GM20000 (cell line): ENCODE data around the gene KREMEN1.

Experiments
- DNase-seq: peaks from one replicate; pipeline ENCODE4 v3.0.0; 2012; ENCODE audit warnings: low spot score
- CTCF ChIP-seq: IDR thresholded peaks from 2 replicates; pipeline ENCODE4 v1.5.1; 2012; ENCODE audit warnings: mild to moderate bottlenecking, control low read depth; ENCODE audit errors: extremely low read depth, missing control alignments

KREMEN1 gene

DNA sequence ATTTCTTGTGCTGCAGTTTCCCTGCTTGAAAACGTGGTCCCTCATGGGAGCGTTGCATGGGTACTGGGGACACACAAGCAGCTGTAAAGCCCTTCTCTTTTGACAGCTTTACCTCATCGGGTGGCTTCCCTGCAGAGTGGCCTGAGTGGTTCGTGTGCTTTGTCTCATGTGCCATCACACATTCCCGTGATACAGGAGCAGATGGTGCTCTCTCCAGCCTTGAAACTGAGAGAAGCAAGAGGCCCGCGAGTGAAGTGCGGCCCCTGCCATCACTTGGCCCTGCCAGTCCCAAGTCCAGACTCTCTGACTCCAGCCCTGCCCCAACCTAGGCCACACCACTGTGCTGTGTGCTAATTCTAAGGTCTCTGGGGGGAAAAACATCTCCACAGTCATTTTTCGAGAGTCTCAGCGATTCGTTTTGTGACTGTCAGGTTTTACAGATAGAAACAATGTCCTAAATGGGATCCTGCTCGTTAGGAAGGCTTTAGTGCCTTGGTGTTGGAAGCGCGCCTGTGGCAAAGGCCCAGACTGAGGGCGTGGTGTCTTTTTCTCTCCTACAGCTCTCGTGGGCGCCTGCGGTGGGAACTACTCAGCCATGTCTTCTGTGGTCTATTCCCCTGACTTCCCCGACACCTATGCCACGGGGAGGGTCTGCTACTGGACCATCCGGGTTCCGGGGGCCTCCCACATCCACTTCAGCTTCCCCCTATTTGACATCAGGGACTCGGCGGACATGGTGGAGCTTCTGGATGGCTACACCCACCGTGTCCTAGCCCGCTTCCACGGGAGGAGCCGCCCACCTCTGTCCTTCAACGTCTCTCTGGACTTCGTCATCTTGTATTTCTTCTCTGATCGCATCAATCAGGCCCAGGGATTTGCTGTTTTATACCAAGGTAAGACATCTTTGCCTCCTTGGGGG lies 64.2 kb downstream of the KREMEN1 start:
- no peak for TF ChIP-seq CTCF
- DNase-seq = no peak

GRCh38 chr22:29138556-29139305 lies 65.9 kb downstream of the KREMEN1 start:
- no peak for DNase-seq
- no peak for TF ChIP-seq CTCF

DNA sequence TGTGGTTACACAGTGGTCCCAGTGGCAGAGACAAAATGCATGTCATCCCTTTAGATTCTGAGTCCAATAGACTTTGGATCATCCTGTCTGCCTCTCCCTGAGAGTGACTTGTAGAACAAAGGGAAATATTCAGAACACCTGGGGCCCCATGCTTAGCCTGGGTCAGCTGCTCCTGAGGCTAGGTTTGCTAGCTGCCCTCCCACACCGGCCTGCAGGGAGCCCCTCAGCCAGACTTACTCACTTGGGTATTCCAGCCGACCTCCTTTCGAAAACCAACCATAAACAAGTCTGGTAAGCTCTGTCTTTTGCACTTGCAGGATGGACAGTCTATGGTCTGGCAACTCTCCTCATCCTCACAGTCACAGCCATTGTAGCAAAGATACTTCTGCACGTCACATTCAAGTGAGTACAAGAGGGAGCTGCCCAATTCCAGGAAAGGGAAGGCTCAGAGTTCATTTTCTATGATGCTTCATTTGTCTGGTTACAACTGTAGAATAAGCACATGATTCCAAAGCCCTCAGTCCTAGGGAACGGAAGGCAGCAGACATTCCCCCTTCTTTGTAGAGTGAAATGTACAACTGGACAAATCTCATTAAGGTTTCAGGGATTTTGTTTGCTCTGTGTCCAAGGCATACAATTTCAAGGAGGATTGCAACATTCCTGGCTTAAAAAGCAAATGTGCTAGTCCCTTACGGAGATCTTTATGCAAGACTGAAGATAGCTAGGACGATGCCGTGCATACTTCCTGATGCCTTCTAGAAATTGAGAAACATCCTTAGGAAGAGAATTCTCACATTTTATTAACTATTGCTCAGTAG lies 67.3 kb downstream of the KREMEN1 start:
- TF ChIP-seq CTCF = no peak
- no peak for DNase-seq

GRCh38 chr22:29141078-29141688 lies 68.3 kb downstream of the KREMEN1 start:
- no peak for DNase-seq
- TF ChIP-seq CTCF = no peak

DNA sequence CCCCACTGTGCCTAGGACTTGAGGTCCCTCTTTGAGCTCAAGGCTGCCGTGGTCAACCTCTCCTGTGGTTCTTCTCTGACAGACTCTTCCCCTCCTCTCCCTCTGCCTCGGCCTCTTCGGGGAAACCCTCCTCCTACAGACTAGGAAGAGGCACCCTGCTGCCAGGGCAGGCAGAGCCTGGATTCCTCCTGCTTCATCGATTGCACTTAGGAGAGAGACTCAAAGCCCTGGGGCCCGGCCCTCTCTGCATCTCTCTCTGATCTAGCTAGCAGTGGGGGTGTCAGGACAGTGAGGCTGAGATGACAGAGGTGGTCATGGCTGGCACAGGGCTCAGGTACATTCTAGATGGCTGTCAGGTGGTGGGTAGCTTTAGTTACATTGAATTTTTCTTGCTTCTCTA lies 69.3 kb downstream of the KREMEN1 start:
- no peak for DNase-seq
- no peak for TF ChIP-seq CTCF

GRCh38 chr22:29143941-29144785 lies 71.3 kb downstream of the KREMEN1 start:
- no peak for DNase-seq

More at GRCh38 chr22:29143941-29144785, 71.3 kb downstream of the KREMEN1 start:
- TF ChIP-seq CTCF = no peak
